ENCODE data around the gene ZC3H18. TPM values are rescaled to one million over a fixed set of nuclear protein-coding genes. Genes with fewer than 3 reads are reported as not detected.

The ZC3H18 gene
- polyA plus RNA-seq, 1 donor from 2014 or later: 12.8 TPM

- Histone ChIP-seq H3K79me2 (replicated peaks; ENCODE audit: insufficient read depth, low read length) (no peaks in the 10 kb centered on the region), H3K36me3 (ENCODE audit: insufficient read depth, low read length) (no peaks in the 10 kb centered on the region), H3K9me3 (ENCODE audit: low read length) (no peaks in the 10 kb centered on the region), H3F3A (ENCODE audit: insufficient read depth, low read length, poor library complexity, severe bottlenecking) (no peaks in the 10 kb centered on the region), H3K27me3 (ENCODE audit: insufficient read depth, low read depth, low read length) (no peaks in the 10 kb centered on the region), H3K9ac (ENCODE audit: low read length) (no peak overlapping the region), H3K4me2 (ENCODE audit: low read length) (no peak overlapping the region), H2AFZ (ENCODE audit: low read depth, low read length) (no peak overlapping the region), H3K9me2 (ENCODE audit: insufficient read depth, low read length) (no peaks in the 10 kb centered on the region), H3K4me3 (ENCODE audit: low read length) (no peak overlapping the region), H4K20me1 (ENCODE audit: insufficient read depth) (no peaks in the 10 kb centered on the region), H3K27ac (ENCODE audit: low read length) (no peak overlapping the region)
- TF ChIP-seq EZH2 (IDR thresholded peaks at IDR 0.05; ENCODE audit: borderline replicate concordance, insufficient read depth, low read length, poor library complexity, severe bottlenecking) (no peak), EP300 (conservative IDR thresholded peaks at IDR 0.05; ENCODE audit: poor library complexity, severe bottlenecking) (no peak), MXI1 (conservative IDR thresholded peaks at IDR 0.05; ENCODE audit: poor library complexity, severe bottlenecking) (no peak), TAF1 (IDR thresholded peaks at IDR 0.05; ENCODE audit: low read depth) (no peak)
Observed at GRCh38 chr16:88531931-88532433, 38.2 kb upstream of the ZC3H18 start.

- Histone ChIP-seq H3K9ac (ENCODE audit: low read length) (peak overlapping the region; percentile 44), H3K4me2 (ENCODE audit: low read length) (no peak overlapping the region), H3K27ac (ENCODE audit: low read length) (no peak overlapping the region), H3K4me3 (ENCODE audit: low read length) (peak overlapping the region; percentile 38), H3K9me2 (ENCODE audit: insufficient read depth, low read length) (no peaks in the 10 kb centered on the region), H3F3A (ENCODE audit: insufficient read depth, low read length, poor library complexity, severe bottlenecking) (no peaks in the 10 kb centered on the region), H3K79me2 (replicated peaks; ENCODE audit: insufficient read depth, low read length) (no peaks in the 10 kb centered on the region), H3K27me3 (ENCODE audit: insufficient read depth, low read depth, low read length) (no peaks in the 10 kb centered on the region), H3K9me3 (ENCODE audit: low read length) (no peaks in the 10 kb centered on the region), H2AFZ (ENCODE audit: low read depth, low read length) (no peak overlapping the region), H4K20me1 (ENCODE audit: insufficient read depth) (no peaks in the 10 kb centered on the region), H3K36me3 (ENCODE audit: insufficient read depth, low read length) (no peaks in the 10 kb centered on the region)
- TF ChIP-seq SMC3 (conservative IDR thresholded peaks at IDR 0.05; ENCODE audit: poor library complexity) (no peak), MXI1 (conservative IDR thresholded peaks at IDR 0.05; ENCODE audit: poor library complexity, severe bottlenecking) (no peak), TAF1 (IDR thresholded peaks at IDR 0.05; ENCODE audit: low read depth) (no peak), EZH2 (IDR thresholded peaks at IDR 0.05; ENCODE audit: borderline replicate concordance, insufficient read depth, low read length, poor library complexity, severe bottlenecking) (no peak), EP300 (conservative IDR thresholded peaks at IDR 0.05; ENCODE audit: poor library complexity, severe bottlenecking) (no peak), POLR2AphosphoS5 (IDR thresholded peaks at IDR 0.05) (no peak), CTCF (IDR thresholded peaks at IDR 0.05; ENCODE audit: poor library complexity, severe bottlenecking) (no peak), RAD21 (conservative IDR thresholded peaks at IDR 0.05) (no peak)
- TF ChIP-seq, protein P1, sequence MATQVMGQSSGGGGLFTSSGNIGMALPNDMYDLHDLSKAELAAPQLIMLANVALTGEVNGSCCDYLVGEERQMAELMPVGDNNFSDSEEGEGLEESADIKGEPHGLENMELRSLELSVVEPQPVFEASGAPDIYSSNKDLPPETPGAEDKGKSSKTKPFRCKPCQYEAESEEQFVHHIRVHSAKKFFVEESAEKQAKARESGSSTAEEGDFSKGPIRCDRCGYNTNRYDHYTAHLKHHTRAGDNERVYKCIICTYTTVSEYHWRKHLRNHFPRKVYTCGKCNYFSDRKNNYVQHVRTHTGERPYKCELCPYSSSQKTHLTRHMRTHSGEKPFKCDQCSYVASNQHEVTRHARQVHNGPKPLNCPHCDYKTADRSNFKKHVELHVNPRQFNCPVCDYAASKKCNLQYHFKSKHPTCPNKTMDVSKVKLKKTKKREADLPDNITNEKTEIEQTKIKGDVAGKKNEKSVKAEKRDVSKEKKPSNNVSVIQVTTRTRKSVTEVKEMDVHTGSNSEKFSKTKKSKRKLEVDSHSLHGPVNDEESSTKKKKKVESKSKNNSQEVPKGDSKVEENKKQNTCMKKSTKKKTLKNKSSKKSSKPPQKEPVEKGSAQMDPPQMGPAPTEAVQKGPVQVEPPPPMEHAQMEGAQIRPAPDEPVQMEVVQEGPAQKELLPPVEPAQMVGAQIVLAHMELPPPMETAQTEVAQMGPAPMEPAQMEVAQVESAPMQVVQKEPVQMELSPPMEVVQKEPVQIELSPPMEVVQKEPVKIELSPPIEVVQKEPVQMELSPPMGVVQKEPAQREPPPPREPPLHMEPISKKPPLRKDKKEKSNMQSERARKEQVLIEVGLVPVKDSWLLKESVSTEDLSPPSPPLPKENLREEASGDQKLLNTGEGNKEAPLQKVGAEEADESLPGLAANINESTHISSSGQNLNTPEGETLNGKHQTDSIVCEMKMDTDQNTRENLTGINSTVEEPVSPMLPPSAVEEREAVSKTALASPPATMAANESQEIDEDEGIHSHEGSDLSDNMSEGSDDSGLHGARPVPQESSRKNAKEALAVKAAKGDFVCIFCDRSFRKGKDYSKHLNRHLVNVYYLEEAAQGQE (IDR thresholded peaks at IDR 0.05; ENCODE audit: borderline replicate concordance): no peak
Observed at GRCh38 chr16:88532434-88533241, 37.6 kb upstream of the ZC3H18 start.
